ENCODE measurements around the gene EIF4G3. TPM values are rescaled to one million over a fixed set of nuclear protein-coding genes. Genes with fewer than 3 reads are reported as not detected.
"Not testable (repeated sequence)": the region's sequence is repeated elsewhere in the genome, so short reads cannot be mapped to it uniquely, and the experiment has no call there.

The EIF4G3 gene
- total RNA-seq, 4 donors from 2014 or later = 18.8 to 75.0 (median 34.9) TPM

GRCh38 chr1:21184276-21184675 is 7.6 kb upstream of the EIF4G3 start:
- TF ChIP-seq POLR2A (IDR thresholded peaks at IDR 0.05) = no peak
- no peak for TF ChIP-seq CTCF (IDR thresholded peaks at IDR 0.05)
- Histone ChIP-seq H3K4me3 (no peak overlapping the region), H3K9me3 (no peaks in the 10 kb centered on the region), H3K27me3 (no peaks in the 10 kb centered on the region), H3K36me3 (no peaks in the 10 kb centered on the region), H3K4me1 (no peaks in the 10 kb centered on the region), H3K27ac (no peak overlapping the region)
- no peak for DNase-seq
- intact Hi-C loops (cut with DNase I; ENCODE audit: low total_unique reads) = no loop called here

- no peaks in the 10 kb centered on the region for H3K36me3 ChIP-seq
- H3K4me1 ChIP-seq = no peaks in the 10 kb centered on the region
- H3K27me3 ChIP-seq = no peaks in the 10 kb centered on the region
- intact Hi-C loops (cut with DNase I; ENCODE audit: low total_unique reads) = no loop called here
- H3K4me3 ChIP-seq = no peak overlapping the region
- DNase-seq = no peak
- no peak overlapping the region for H3K27ac ChIP-seq
- no peaks in the 10 kb centered on the region for H3K9me3 ChIP-seq
- no peak for TF ChIP-seq CTCF (IDR thresholded peaks at IDR 0.05)
- TF ChIP-seq POLR2A (IDR thresholded peaks at IDR 0.05) = no peak
Measured at GRCh38 chr1:21182181-21182731, 5.6 kb upstream of the EIF4G3 start.

- H3K4me1 ChIP-seq; H3K36me3 ChIP-seq; H3K27me3 ChIP-seq; H3K9me3 ChIP-seq; H3K27ac ChIP-seq; H3K4me3 ChIP-seq; DNase-seq; intact Hi-C loops (cut with DNase I; ENCODE audit: low total_unique reads): not testable (repeated sequence)
Measured at GRCh38 chr1:21178271-21178670, 1.6 kb upstream of the EIF4G3 start.

- intact Hi-C loops (cut with DNase I; ENCODE audit: low total_unique reads) = no loop called here
- peak; percentile 45 to 51 for DNase-seq
- no peaks in the 10 kb centered on the region for H3K36me3 ChIP-seq
- H3K27ac ChIP-seq = peak overlapping the region; percentile 94 to 97
- TF ChIP-seq POLR2A (IDR thresholded peaks at IDR 0.05) (peak in 1 of 2 donors; percentile 16), CTCF (IDR thresholded peaks at IDR 0.05) (peak in 1 of 4 experiments; percentile 9)
- H3K4me3 ChIP-seq = peak overlapping the region; percentile 75 to 83
- H3K27me3 ChIP-seq = no peaks in the 10 kb centered on the region
- no peaks in the 10 kb centered on the region for H3K9me3 ChIP-seq
- H3K4me1 ChIP-seq = no peaks in the 10 kb centered on the region
Measured at GRCh38 chr1:21175670-21176581, 771 bp downstream of the EIF4G3 start.

GRCh38 chr1:21175324-21175669 is 1.4 kb downstream of the EIF4G3 start:
- no peak for TF ChIP-seq POLR2A (IDR thresholded peaks at IDR 0.05)
- no peak for TF ChIP-seq CTCF (IDR thresholded peaks at IDR 0.05)
- H3K4me1 ChIP-seq = no peaks in the 10 kb centered on the region
- peak overlapping the region; percentile 94 to 97 for H3K27ac ChIP-seq
- intact Hi-C loops (cut with DNase I; ENCODE audit: low total_unique reads) = no loop called here
- H3K36me3 ChIP-seq = no peaks in the 10 kb centered on the region
- DNase-seq = peak in 1 of 2 donors; percentile 34
- no peaks in the 10 kb centered on the region for H3K9me3 ChIP-seq
- peak overlapping the region; percentile 75 to 83 for H3K4me3 ChIP-seq
- H3K27me3 ChIP-seq = no peaks in the 10 kb centered on the region
